SK-N-MC (cell line): Measurements from ENCODE around the gene LDAH.

ENCODE experiments used
- EZH2 ChIP-seq: fragments of 200-600 bp; sonication (generic); IDR thresholded peaks from one replicate; pipeline ENCODE4 v1.6.1; 2017; ENCODE audit warnings: antibody characterized with exemption
- FOXP2 ChIP-seq: optimal IDR thresholded peaks from 2 replicates; pipeline ENCODE3; 2011; ENCODE audit warnings: mild to moderate bottlenecking, moderate library complexity; ENCODE audit not compliant: insufficient read depth; ENCODE audit errors: extremely low read length, control extremely low read depth
- POLR2AphosphoS5 ChIP-seq: IDR thresholded peaks from 2 replicates; pipeline ENCODE4 v1.6.1; 2012; ENCODE audit warnings: mild to moderate bottlenecking, low read depth, low read length, borderline replicate concordance

DNA sequence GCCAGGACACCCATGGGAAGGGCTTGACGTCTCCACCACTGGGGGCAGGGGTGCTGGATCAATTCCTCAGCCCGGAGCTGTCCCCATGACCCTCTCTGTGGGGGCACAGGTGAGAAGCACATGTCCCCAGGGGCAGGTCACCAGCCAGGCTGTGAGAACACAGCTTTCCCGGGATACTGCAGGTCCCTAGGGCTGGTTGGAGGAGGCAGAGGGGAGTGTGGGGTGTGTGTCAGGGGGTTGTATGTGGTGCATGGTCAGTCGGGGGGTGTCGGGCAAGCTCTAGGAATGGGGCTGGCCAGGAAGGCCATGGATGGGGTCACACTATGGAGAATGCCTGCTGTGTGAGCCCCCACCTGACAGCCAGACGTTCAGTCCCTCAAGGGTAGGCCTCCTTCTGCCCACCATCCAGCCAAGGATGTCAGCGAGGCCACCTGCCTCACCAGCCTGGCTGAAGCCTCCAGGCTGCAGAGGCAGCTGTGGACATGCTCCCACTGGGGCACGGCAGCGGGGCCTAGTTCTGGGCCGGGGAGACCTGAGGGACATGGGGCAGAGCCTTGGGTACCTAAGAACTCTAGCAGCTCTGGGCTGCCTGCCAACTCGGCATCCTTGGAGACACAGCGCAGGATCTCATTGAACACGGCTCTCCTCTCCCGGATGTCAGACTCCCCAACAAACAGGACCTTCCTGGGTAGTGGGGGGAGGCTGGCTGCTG, 182.3 kb downstream of the LDAH start:
- TF ChIP-seq POLR2AphosphoS5 = no peak
- TF ChIP-seq EZH2 = no peak
- no peak for TF ChIP-seq FOXP2
